ENCODE data around the gene ENPP1.
"Not testable (repeated sequence)": the region's sequence is repeated elsewhere in the genome, so short reads cannot be mapped to it uniquely, and the experiment has no call there.

The ENPP1 gene

DNA sequence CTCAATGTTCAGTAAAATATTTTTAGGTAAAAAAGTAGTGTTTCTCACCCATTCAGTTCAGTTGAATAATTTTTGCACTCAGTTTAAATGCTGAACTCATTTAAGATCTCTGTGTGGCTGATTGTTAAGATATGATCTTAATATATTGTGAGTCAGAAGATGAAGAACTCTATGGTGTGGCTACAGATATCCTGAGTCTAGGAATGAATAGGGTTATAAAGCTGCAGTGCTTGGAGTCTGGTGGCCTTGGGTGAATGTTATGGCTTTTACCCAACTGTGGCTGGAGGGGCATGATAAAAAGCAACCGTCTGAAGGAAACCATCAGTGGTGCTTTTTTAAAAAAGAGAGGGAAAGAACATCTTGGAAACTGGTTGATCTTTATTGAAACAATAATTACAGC, 77.4 kb downstream of the ENPP1 start:
- H3K9ac ChIP-seq (ENCODE audit: low read length) = no peak overlapping the region
- no peaks in the 10 kb centered on the region for H3K36me3 ChIP-seq (ENCODE audit: insufficient read depth, low read length)
- H3K9me3 ChIP-seq (ENCODE audit: low read length) = no peaks in the 10 kb centered on the region

DNA sequence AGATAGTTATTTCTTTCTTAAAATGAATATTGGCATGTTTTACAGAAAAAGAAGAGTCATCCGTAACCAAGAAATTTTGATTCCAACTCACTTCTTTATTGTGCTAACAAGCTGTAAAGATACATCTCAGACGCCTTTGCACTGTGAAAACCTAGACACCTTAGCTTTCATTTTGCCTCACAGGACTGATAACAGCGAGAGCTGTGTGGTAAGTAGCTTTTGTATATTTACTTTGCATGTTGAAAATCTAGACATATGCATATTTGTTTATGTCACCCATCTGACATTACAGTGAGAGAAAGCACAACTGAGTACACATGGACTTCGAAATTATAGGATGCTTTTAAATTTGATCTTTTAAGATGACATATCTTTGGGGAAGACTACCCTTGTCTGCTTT, 78.7 kb downstream of the ENPP1 start:
- H3K27ac ChIP-seq (ENCODE audit: low read depth, low read length) = no peak overlapping the region
- no peak overlapping the region for H3K9ac ChIP-seq (ENCODE audit: low read length)
- H3K9me3 ChIP-seq (ENCODE audit: low read length) = no peaks in the 10 kb centered on the region
- H3K36me3 ChIP-seq (ENCODE audit: insufficient read depth, low read length) = no peaks in the 10 kb centered on the region
- H3K4me3 ChIP-seq (ENCODE audit: low read depth in 1 of 2, low read length in 2 of 2) = no peak overlapping the region
- H3K4me1 ChIP-seq (ENCODE audit: insufficient read depth, low read length) = no peaks in the 10 kb centered on the region
- H3K27me3 ChIP-seq (ENCODE audit: control insufficient read depth in 1 of 2, insufficient read depth in 2 of 2, low read length in 2 of 2) = no peaks in the 10 kb centered on the region

More for the DNA sequence above, 77.4 kb downstream of the ENPP1 start:
- Histone ChIP-seq H3K4me1 (ENCODE audit: insufficient read depth, low read length) (no peaks in the 10 kb centered on the region), H3K27ac (ENCODE audit: low read depth, low read length) (no peak overlapping the region), H3K27me3 (ENCODE audit: control insufficient read depth in 1 of 2, insufficient read depth in 2 of 2, low read length in 2 of 2) (no peaks in the 10 kb centered on the region), H3K4me3 (ENCODE audit: low read depth in 1 of 2, low read length in 2 of 2) (no peak overlapping the region)

DNA sequence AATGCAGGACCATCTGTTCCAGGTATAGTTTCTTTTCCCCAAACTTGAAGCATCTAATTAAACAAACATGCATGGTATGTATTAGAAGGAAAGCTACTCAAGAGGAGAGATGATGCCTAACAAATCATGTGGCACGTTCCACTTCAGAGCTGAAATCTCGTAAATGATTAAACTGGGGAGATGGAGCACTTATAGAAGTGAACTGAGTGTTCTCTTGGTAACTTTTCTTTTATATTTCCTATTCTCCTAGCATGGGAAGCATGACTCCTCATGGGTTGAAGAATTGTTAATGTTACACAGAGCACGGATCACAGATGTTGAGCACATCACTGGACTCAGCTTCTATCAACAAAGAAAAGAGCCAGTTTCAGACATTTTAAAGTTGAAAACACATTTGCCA, 82.3 kb downstream of the ENPP1 start:
- Histone ChIP-seq H3K4me3 (ENCODE audit: low read depth in 1 of 2, low read length in 2 of 2) (no peak overlapping the region), H3K36me3 (ENCODE audit: insufficient read depth, low read length) (no peaks in the 10 kb centered on the region), H3K4me1 (ENCODE audit: insufficient read depth, low read length) (no peaks in the 10 kb centered on the region), H3K9me3 (ENCODE audit: low read length) (no peaks in the 10 kb centered on the region), H3K27ac (ENCODE audit: low read depth, low read length) (no peak overlapping the region), H3K9ac (ENCODE audit: low read length) (no peak overlapping the region), H3K27me3 (ENCODE audit: control insufficient read depth in 1 of 2, insufficient read depth in 2 of 2, low read length in 2 of 2) (no peaks in the 10 kb centered on the region)

DNA sequence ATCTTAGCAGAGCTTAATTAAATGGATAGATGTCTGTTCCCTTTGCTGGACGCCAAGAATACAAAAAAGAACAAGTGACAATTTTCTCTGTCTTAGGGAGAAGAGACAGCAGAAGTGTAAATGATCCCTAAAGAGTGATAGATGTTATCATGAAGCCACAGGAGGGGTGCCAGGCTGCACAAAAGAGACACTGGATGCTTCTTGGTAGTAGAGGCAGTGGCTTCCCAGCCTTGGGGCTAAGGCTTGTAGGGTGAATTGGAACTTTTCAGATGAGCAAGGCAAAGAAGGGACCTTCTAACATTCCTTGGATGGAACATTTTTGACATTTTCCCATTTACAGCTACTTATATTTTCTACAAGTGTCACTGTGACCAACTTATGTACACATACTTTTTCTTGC, 85.4 kb downstream of the ENPP1 start:
- Histone ChIP-seq H3K36me3 (ENCODE audit: insufficient read depth, low read length) (no peaks in the 10 kb centered on the region), H3K27me3 (ENCODE audit: control insufficient read depth in 1 of 2, insufficient read depth in 2 of 2, low read length in 2 of 2) (no peaks in the 10 kb centered on the region), H3K4me3 (ENCODE audit: low read depth in 1 of 2, low read length in 2 of 2) (no peak overlapping the region), H3K9me3 (ENCODE audit: low read length) (no peaks in the 10 kb centered on the region), H3K9ac (ENCODE audit: low read length) (no peak overlapping the region), H3K27ac (ENCODE audit: low read depth, low read length) (no peak overlapping the region), H3K4me1 (ENCODE audit: insufficient read depth, low read length) (no peaks in the 10 kb centered on the region)

DNA sequence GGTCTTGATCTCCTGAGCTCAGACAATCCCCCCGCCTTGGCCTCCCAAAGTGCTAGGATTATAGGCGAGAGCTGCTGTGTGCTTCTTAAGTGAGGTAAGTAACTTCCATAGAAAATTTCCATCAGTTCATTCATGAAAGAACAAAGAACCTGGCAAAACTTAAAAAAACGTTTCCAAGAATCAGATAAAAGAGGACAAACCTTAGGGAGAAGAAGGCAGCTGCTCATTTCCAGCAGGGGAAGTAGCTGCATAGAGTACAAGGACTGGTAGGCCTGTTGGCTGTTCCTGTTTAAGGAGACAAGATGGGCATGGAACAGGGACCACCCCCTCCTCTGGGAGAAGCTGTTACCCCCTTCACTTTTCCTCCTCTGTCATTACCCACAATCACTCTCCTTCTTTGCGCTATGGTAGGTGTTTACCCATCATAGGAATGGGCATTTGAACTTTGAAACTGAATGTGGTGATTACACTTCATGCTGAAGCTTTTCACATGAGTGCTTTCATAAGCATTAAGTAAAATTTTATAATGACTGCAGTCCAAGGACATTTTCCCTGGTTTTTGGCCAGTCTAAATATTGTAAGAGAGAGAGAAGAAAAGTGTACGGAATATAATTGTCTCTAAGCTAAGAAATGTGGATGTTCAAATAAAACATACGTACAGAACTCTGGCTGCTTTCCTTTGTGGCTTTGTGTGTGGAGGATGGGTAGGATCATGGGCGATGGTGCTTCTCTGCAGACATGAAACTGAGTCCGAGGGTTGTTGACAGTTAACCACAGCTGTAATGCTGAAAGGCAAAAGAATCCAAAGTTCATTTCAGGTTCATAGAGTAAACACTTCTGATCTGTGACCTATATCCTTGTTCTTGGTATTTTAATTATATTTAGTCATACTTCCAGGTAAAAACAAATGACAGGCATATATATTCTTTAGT, 86.9 kb downstream of the ENPP1 start:
- no peak overlapping the region for H3K4me3 ChIP-seq (ENCODE audit: low read depth in 1 of 2, low read length in 2 of 2)
- H3K27ac ChIP-seq (ENCODE audit: low read depth, low read length) = no peak overlapping the region
- H3K4me1 ChIP-seq (ENCODE audit: insufficient read depth, low read length) = no peaks in the 10 kb centered on the region
- no peak overlapping the region for H3K9ac ChIP-seq (ENCODE audit: low read length)
- H3K36me3 ChIP-seq (ENCODE audit: insufficient read depth, low read length) = no peaks in the 10 kb centered on the region
- no peaks in the 10 kb centered on the region for H3K27me3 ChIP-seq (ENCODE audit: control insufficient read depth in 1 of 2, insufficient read depth in 2 of 2, low read length in 2 of 2)
- no peaks in the 10 kb centered on the region for H3K9me3 ChIP-seq (ENCODE audit: low read length)

DNA sequence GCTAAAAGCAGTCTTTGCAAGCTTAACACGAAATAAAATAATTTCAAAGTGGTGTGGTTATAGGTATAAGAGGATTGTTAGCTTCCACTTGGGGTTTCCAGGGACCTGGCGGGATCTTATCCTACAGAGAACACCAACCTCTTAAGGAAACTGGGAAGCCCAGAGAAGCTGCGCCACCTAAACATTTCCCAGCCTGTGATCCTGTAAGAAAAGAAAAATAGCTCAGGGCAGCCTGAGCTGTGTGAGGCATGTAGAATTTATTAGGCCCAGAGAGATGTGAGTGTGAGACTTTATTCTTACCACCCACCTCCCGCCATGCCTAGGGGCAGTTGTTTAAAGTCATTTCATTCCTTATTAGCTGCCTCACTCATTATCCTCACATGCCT, 89.2 kb downstream of the ENPP1 start:
- H3K36me3 ChIP-seq (ENCODE audit: insufficient read depth, low read length) = no peaks in the 10 kb centered on the region
- no peaks in the 10 kb centered on the region for H3K27me3 ChIP-seq (ENCODE audit: control insufficient read depth in 1 of 2, insufficient read depth in 2 of 2, low read length in 2 of 2)
- H3K27ac ChIP-seq (ENCODE audit: low read depth, low read length) = no peak overlapping the region
- no peak overlapping the region for H3K4me3 ChIP-seq (ENCODE audit: low read depth in 1 of 2, low read length in 2 of 2)
- H3K9ac ChIP-seq (ENCODE audit: low read length) = no peak overlapping the region
- H3K4me1 ChIP-seq (ENCODE audit: insufficient read depth, low read length) = no peaks in the 10 kb centered on the region
- H3K9me3 ChIP-seq (ENCODE audit: low read length) = no peaks in the 10 kb centered on the region

DNA sequence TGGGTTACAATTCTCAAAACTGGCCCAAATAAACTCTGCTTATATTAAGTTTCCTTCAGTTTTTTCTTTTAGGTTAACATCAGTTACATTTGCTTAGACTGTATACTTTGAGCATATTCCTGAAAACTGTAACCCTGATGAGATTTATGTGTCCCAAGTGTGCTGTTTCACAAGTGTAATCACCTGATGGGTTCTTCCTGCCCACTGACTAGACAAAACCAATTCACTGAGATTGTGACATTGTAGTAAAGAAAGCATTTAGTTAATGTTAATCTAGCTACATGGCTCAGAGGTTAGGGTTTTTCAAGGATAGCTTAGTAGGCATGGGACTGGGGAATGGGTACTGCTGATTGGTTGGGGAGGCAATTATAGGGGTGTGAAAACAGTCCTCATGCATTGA, 89.8 kb downstream of the ENPP1 start:
- no peak overlapping the region for H3K9ac ChIP-seq (ENCODE audit: low read length)
- no peaks in the 10 kb centered on the region for H3K36me3 ChIP-seq (ENCODE audit: insufficient read depth, low read length)
- H3K4me3 ChIP-seq (ENCODE audit: low read depth in 1 of 2, low read length in 2 of 2) = no peak overlapping the region
- no peaks in the 10 kb centered on the region for H3K27me3 ChIP-seq (ENCODE audit: control insufficient read depth in 1 of 2, insufficient read depth in 2 of 2, low read length in 2 of 2)
- H3K4me1 ChIP-seq (ENCODE audit: insufficient read depth, low read length) = no peaks in the 10 kb centered on the region
- no peaks in the 10 kb centered on the region for H3K9me3 ChIP-seq (ENCODE audit: low read length)
- no peak overlapping the region for H3K27ac ChIP-seq (ENCODE audit: low read depth, low read length)

DNA sequence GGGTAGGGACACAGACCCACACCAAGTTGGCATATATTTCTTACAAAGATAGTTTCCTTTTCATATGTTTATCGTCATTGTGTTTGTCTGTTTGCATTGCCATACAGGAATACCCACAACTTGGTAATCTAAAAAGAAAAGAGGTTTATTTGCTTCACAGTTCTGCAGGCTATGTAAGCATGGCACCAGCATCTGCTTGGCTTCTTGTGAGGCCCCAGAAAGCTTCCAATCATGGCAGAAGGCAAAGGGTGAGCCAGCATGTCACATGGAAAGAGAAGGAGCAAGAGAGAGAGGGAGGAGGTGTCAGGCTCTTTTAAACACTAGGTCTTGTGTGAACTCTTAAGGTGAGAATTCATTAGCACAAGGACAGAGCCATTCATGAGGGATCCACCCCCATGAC, 90.9 kb downstream of the ENPP1 start:
- Histone ChIP-seq H3K36me3 (ENCODE audit: insufficient read depth, low read length) (no peaks in the 10 kb centered on the region), H3K4me3 (ENCODE audit: low read depth in 1 of 2, low read length in 2 of 2) (no peak overlapping the region), H3K9ac (ENCODE audit: low read length) (no peak overlapping the region), H3K27me3 (ENCODE audit: control insufficient read depth in 1 of 2, insufficient read depth in 2 of 2, low read length in 2 of 2) (no peaks in the 10 kb centered on the region), H3K9me3 (ENCODE audit: low read length) (no peaks in the 10 kb centered on the region), H3K4me1 (ENCODE audit: insufficient read depth, low read length) (no peaks in the 10 kb centered on the region), H3K27ac (ENCODE audit: low read depth, low read length) (no peak overlapping the region)

DNA sequence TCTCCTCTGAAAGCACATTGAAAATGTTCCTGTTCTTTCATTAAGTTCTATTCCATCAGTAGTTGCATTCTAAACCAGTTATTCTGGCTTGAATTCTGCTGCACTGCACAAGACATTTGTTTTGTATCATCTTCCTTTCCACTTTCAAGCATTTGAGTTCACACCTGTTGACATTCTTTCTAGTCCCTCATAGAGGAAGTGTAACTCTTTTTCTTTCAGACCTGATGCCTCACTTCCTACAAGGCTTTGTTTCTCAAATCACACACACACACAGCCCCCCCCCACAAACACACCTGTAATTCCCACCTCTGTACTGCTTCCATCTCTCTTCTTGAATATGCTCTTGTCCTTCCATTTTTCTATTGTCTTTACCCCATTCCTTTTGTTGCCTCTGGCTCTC, 92.4 kb downstream of the ENPP1 start:
- Histone ChIP-seq H3K9me3 (ENCODE audit: low read length) (no peaks in the 10 kb centered on the region), H3K27ac (ENCODE audit: low read depth, low read length) (no peak overlapping the region), H3K27me3 (ENCODE audit: control insufficient read depth in 1 of 2, insufficient read depth in 2 of 2, low read length in 2 of 2) (no peaks in the 10 kb centered on the region), H3K4me1 (ENCODE audit: insufficient read depth, low read length) (no peaks in the 10 kb centered on the region), H3K9ac (ENCODE audit: low read length) (no peak overlapping the region), H3K36me3 (ENCODE audit: insufficient read depth, low read length) (no peaks in the 10 kb centered on the region), H3K4me3 (ENCODE audit: low read depth in 1 of 2, low read length in 2 of 2) (no peak overlapping the region)

DNA sequence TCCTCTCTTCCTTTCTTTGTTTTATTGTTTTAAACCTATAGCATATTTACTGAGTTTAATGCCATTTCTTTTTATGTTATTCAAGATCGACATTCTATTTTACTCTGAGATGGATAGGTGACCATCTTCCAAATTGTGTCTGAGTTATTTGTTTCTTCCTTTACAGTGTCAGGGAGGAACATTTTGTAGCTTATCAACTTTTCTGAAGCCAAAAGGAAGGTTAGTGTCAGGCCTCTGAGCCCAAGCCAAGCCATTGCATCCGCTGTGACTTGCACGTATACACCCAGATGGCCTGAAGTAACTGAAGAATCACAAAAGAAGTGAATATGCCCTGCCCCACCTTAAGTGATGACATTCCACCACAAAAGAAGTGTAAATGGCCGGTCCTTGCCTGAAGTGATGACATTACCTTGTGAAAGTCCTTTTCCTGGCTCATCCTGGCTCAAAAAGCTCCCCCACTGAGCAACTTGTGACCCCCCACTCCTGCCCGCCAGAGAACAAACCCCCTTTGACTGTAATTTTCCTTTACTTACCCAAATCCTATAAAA, 93.6 kb downstream of the ENPP1 start:
- not testable (repeated sequence) for H3K4me3 ChIP-seq (ENCODE audit: low read depth in 1 of 2, low read length in 2 of 2); H3K4me1 ChIP-seq (ENCODE audit: insufficient read depth, low read length); H3K36me3 ChIP-seq (ENCODE audit: insufficient read depth, low read length); H3K27me3 ChIP-seq (ENCODE audit: control insufficient read depth in 1 of 2, insufficient read depth in 2 of 2, low read length in 2 of 2); H3K9ac ChIP-seq (ENCODE audit: low read length); H3K27ac ChIP-seq (ENCODE audit: low read depth, low read length); H3K9me3 ChIP-seq (ENCODE audit: low read length)

DNA sequence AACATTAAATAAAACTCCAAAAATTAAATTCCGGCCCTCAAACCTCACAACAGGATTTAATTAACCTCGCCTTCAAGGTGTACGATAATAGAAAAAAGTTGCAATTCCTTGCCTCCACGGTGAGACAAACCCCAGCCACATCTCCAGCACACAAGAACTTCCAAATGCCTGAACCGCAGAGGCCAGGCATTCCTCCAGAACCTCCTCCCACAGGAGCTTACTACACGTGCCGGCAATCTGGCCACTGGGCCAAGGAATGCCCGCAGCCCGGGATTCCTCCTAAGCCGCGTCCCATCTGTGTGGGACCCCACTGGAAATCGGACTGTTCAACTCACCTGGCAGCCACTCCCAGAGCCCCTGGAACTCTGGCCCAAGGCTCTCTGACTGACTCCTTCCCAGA, 95.9 kb downstream of the ENPP1 start:
- not testable (repeated sequence) for H3K36me3 ChIP-seq (ENCODE audit: insufficient read depth, low read length); H3K27me3 ChIP-seq (ENCODE audit: control insufficient read depth in 1 of 2, insufficient read depth in 2 of 2, low read length in 2 of 2)

DNA sequence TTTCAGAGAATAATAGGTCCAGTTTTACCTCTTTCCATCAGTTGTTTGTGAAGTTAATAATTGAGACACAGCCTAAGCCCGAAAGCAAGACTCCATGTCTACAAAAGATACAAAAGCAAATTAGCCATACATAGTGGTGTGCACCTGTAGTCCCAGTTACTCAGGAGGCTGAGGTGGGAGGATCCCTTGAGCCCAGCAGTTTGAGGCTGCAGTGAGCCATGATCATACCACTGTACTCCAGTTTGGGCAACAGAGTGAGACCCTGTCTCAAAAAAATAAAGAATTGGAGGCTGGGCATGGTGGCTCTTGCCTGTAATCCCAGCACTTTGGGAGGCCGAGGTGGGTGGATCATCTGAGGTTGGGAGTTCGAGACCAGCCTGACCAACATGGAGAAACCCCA, 101.0 kb downstream of the ENPP1 start:
- H3K27me3 ChIP-seq (ENCODE audit: control insufficient read depth in 1 of 2, insufficient read depth in 2 of 2, low read length in 2 of 2); H3K4me3 ChIP-seq (ENCODE audit: low read depth in 1 of 2, low read length in 2 of 2); H3K4me1 ChIP-seq (ENCODE audit: insufficient read depth, low read length); H3K36me3 ChIP-seq (ENCODE audit: insufficient read depth, low read length); H3K9ac ChIP-seq (ENCODE audit: low read length); H3K9me3 ChIP-seq (ENCODE audit: low read length); H3K27ac ChIP-seq (ENCODE audit: low read depth, low read length): not testable (repeated sequence)

More for the DNA sequence above, 95.9 kb downstream of the ENPP1 start:
- not testable (repeated sequence) for H3K27ac ChIP-seq (ENCODE audit: low read depth, low read length); H3K4me3 ChIP-seq (ENCODE audit: low read depth in 1 of 2, low read length in 2 of 2); H3K9me3 ChIP-seq (ENCODE audit: low read length); H3K9ac ChIP-seq (ENCODE audit: low read length); H3K4me1 ChIP-seq (ENCODE audit: insufficient read depth, low read length)

All from muscle layer of colon (tissue), 2 donors.